SU-DHL-6 (cell line): ENCODE measurements around the gene ASTN2.

Source experiments
- EZH2phosphoT487 ChIP-seq: fragments of 200-600 bp; sonication (generic), shearing (Covaris generic); conservative IDR thresholded peaks from 2 replicates; pipeline ENCODE4 v1.6.1; 2018; ENCODE audit warnings: mild to moderate bottlenecking, antibody characterized with exemption, low read length, moderate library complexity, mixed read lengths
- TF ChIP-seq, protein P1 (sequence below): fragments of 200-600 bp; sonication (generic); IDR thresholded peaks from one replicate; pipeline ENCODE4 v1.5.1; 2017; ENCODE audit warnings: antibody characterized with exemption, mild to moderate bottlenecking, low read length, moderate library complexity; ENCODE audit not compliant: insufficient read depth, poor library complexity, severe bottlenecking

DNA sequence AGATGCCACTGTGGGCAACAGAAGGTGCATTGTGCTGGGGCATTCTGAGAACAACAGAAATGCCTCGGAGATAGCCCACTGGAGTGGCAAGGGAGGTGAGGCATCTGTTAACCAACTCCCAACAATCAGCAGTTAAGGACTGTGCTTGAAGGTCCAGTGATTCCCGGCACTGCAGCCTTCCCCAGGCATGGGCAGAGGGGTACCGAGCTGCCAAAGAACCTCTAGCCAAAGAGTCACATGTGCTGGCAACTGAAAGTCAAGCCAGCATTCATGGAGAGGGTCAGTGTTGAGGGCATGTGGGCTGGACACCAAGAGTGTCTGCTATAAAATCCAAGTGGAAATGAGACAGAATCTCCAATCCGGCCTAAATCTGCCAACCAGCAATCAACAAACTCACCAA is 149.6 kb downstream of the ASTN2 start:
- TF ChIP-seq, protein P1, sequence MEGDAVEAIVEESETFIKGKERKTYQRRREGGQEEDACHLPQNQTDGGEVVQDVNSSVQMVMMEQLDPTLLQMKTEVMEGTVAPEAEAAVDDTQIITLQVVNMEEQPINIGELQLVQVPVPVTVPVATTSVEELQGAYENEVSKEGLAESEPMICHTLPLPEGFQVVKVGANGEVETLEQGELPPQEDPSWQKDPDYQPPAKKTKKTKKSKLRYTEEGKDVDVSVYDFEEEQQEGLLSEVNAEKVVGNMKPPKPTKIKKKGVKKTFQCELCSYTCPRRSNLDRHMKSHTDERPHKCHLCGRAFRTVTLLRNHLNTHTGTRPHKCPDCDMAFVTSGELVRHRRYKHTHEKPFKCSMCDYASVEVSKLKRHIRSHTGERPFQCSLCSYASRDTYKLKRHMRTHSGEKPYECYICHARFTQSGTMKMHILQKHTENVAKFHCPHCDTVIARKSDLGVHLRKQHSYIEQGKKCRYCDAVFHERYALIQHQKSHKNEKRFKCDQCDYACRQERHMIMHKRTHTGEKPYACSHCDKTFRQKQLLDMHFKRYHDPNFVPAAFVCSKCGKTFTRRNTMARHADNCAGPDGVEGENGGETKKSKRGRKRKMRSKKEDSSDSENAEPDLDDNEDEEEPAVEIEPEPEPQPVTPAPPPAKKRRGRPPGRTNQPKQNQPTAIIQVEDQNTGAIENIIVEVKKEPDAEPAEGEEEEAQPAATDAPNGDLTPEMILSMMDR: no peak
- TF ChIP-seq EZH2phosphoT487: no peak
